ENCODE data around the gene FIGNL1. TPM values are rescaled to one million over a fixed set of nuclear protein-coding genes. Genes with fewer than 3 reads are reported as not detected.

FIGNL1 gene
- total RNA-seq, 4 donors from 2014 or later = 6.6 to 22.8 (median 22.1) TPM

GRCh38 chr7:50496569-50496968 lies 46.4 kb upstream of the FIGNL1 start:
- peak overlapping the region in 2 of 4 donors; percentile 26 to 49 for H3K27ac ChIP-seq
- no peaks in the 10 kb centered on the region for H3K9me3 ChIP-seq
- intact Hi-C loops (cut with DNase I) = no loop called here
- no peak overlapping the region for H3K4me3 ChIP-seq
- TF ChIP-seq CTCF (IDR thresholded peaks at IDR 0.05) (no peak), POLR2A (IDR thresholded peaks at IDR 0.05) (no peak)
- H3K4me1 ChIP-seq = peaks cover 0 to 22% (median 17%) of the 10 kb centered on the region in 3 donors
- 58 to 81% methylated on average over 5 to 6 of the region's 6 CpGs for WGBS, 2 donors
- H3K27me3 ChIP-seq = peaks cover 0 to 35% (median 0%) of the 10 kb centered on the region in 4 donors
- no peaks in the 10 kb centered on the region for H3K36me3 ChIP-seq
- no peak for DNase-seq

DNA sequence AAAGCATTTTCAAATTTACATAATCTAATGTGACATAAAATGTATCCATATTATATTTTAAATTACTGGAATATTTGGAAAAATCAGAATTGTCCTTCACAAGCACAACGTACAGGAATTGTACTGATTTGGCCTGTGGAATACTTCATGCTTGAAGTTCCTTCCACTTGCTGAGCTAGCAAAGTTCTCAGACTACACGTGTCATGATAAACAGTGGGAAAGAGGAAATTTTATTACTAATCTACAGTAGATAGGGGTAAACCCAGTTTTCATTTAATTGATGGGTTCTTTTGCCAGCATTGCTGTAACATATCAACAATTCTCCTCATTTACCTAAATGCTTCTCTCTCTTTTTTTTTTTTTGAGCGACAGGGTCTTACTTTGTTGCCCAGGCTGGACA lies 45.6 kb upstream of the FIGNL1 start:
- Histone ChIP-seq H3K36me3 (no peaks in the 10 kb centered on the region), H3K27me3 (peaks cover 0 to 35% (median 0%) of the 10 kb centered on the region in 4 donors), H3K4me1 (peaks cover 0 to 21% (median 17%) of the 10 kb centered on the region in 3 donors), H3K4me3 (no peak overlapping the region), H3K9me3 (no peaks in the 10 kb centered on the region), H3K27ac (no peak overlapping the region)
- TF ChIP-seq CTCF (IDR thresholded peaks at IDR 0.05) (no peak), POLR2A (IDR thresholded peaks at IDR 0.05) (no peak)
- no peak for DNase-seq
- WGBS, 2 donors = 71 to 73% methylated on average over 3 of the region's 3 CpGs
- intact Hi-C loops (cut with DNase I) = no loop called here

- Histone ChIP-seq H3K36me3 (no peaks in the 10 kb centered on the region), H3K4me1 (peaks cover 0 to 15% (median 11%) of the 10 kb centered on the region in 3 donors), H3K27ac (no peak overlapping the region), H3K9me3 (no peaks in the 10 kb centered on the region), H3K4me3 (no peak overlapping the region), H3K27me3 (peaks cover 0 to 24% (median 0%) of the 10 kb centered on the region in 4 donors)
- TF ChIP-seq POLR2A (IDR thresholded peaks at IDR 0.05) (no peak), CTCF (IDR thresholded peaks at IDR 0.05) (no peak)
- no peak for DNase-seq
- intact Hi-C loops (cut with DNase I) = no loop called here
- WGBS, 2 donors = 93% methylated on average over 14 to 23 of the region's 30 CpGs
These were observed 42.8 kb upstream of the FIGNL1 start for GRCh38 chr7:50492770-50493519.

DNA sequence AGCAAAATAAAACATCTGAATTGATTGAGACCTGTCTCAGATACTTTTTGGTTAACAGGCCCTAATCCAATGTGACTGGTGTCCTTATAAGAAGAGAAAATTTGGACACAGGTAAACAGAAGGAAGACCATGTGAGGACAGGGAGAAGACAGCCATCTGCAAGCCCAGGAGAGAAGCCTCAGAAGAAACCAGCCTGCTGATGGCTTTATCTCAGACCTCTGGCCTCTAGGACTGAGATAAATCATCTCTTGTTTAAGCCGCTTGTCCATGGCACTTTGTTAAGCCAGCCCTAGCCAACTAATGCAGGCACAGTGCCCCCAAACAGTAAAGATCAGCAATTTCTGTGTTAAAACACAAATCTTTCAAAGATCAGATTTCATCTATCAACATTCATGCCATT lies 41.8 kb upstream of the FIGNL1 start:
- 67 to 70% methylated on average over 1 of the region's 1 CpG for WGBS, 2 donors
- DNase-seq = no peak
- Histone ChIP-seq H3K27ac (no peak overlapping the region), H3K9me3 (no peaks in the 10 kb centered on the region), H3K27me3 (peaks cover 0 to 19% (median 0%) of the 10 kb centered on the region in 4 donors), H3K36me3 (no peaks in the 10 kb centered on the region), H3K4me3 (no peak overlapping the region), H3K4me1 (peaks cover 0 to 5% (median 4%) of the 10 kb centered on the region in 3 donors)
- no peak for TF ChIP-seq CTCF (IDR thresholded peaks at IDR 0.05)
- no peak for TF ChIP-seq POLR2A (IDR thresholded peaks at IDR 0.05)
- intact Hi-C loops (cut with DNase I) = no loop called here

DNA sequence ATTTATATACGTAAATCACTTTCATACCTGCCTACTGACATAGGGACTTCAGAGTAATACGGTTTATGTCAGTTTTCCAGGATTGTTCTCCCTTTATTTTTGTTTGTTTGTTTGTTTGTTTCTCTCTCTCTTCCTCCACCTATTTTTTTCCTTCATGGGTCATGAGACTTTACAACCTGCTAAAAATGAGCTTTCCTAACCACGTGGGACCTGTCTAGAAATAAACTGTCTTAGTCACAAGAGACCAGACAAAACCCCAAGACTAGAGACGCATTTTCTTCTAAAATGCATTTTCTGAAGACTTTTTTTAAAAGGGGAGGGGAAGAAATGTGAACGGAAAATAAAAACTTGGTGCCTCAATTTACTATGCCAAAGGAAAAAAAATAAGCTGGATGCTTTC lies 41.1 kb upstream of the FIGNL1 start:
- H3K36me3 ChIP-seq = no peaks in the 10 kb centered on the region
- no peaks in the 10 kb centered on the region for H3K9me3 ChIP-seq
- TF ChIP-seq CTCF (IDR thresholded peaks at IDR 0.05) (no peak), POLR2A (IDR thresholded peaks at IDR 0.05) (no peak)
- H3K27ac ChIP-seq = no peak overlapping the region
- 62 to 73% methylated on average over 5 of the region's 5 CpGs for WGBS, 2 donors
- DNase-seq = no peak
- H3K27me3 ChIP-seq = peaks cover 0 to 13% (median 0%) of the 10 kb centered on the region in 4 donors
- intact Hi-C loops (cut with DNase I) = no loop called here
- no peak overlapping the region for H3K4me3 ChIP-seq
- H3K4me1 ChIP-seq = no peaks in the 10 kb centered on the region
